ENCODE measurements around the gene FUNDC1.

Gene FUNDC1

DNA sequence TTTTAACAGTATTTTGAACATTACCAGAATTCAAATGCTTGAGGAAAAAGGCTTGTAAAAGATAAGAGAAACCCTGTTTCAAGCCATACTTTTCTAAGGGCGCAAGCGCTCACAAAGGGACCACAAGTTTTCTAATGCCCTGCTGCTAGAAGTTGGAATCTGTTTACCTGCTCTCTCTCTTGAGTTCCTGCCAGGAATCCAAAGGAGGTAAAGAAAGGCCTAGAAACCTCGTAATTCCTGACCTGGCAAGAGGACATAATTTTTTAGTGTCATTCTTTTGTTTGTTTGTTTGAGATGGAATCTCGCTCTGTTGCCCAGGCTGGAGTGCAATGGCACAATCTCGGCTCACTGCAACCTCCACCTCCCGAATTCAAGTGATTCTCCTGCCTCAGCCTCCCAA is 1.4 kb upstream of the FUNDC1 start:
- H3K27ac ChIP-seq (ENCODE audit: low read depth, low read length) = no peak overlapping the region
- H3K27me3 ChIP-seq (ENCODE audit: control insufficient read depth in 5 of 5, insufficient read depth in 4 of 5, low read length in 5 of 5) = no peaks in the 10 kb centered on the region
- H3K4me3 ChIP-seq (ENCODE audit: low read depth in 1 of 5, low read length in 5 of 5) = no peak overlapping the region
- H3K36me3 ChIP-seq (ENCODE audit: control insufficient read depth in 5 of 5, insufficient read depth in 5 of 5, low read length in 5 of 5) = no peaks in the 10 kb centered on the region
- no peak overlapping the region for H3K9ac ChIP-seq (ENCODE audit: low read length in 5 of 5)
- H3K4me1 ChIP-seq (ENCODE audit: control insufficient read depth in 5 of 5, insufficient read depth in 5 of 5, low read length in 5 of 5) = peaks cover 0 to 22% (median 10%) of the 10 kb centered on the region in 5 donors
- H3K9me3 ChIP-seq (ENCODE audit: control insufficient read depth in 5 of 5, low read length in 5 of 5) = no peaks in the 10 kb centered on the region

DNA sequence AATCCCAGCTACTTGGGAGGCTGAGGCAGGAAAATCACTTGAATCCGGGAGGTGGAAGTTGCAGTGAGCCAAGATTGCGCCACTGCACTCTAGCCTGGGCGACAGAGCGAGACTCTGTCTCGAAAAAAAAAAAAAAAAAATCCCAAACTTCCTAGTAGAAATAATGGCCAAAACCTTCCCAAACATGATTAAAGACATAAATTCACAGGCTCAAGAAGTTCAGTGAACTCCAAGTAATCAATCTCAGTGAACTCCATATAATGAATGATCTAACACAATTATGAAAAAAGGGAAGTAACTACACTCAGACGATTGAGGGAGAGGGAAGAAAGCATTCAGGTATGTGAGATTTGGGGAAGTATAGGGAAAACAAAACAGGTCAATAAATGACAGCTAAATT is 6.5 kb downstream of the FUNDC1 start:
- no peaks in the 10 kb centered on the region for H3K27me3 ChIP-seq (ENCODE audit: control insufficient read depth in 5 of 5, insufficient read depth in 4 of 5, low read length in 5 of 5)
- peaks cover 0 to 2% (median 0%) of the 10 kb centered on the region in 5 donors for H3K4me1 ChIP-seq (ENCODE audit: control insufficient read depth in 5 of 5, insufficient read depth in 5 of 5, low read length in 5 of 5)
- H3K27ac ChIP-seq (ENCODE audit: low read depth, low read length) = no peak overlapping the region
- H3K36me3 ChIP-seq (ENCODE audit: control insufficient read depth in 5 of 5, insufficient read depth in 5 of 5, low read length in 5 of 5) = peaks cover 0 to 12% (median 5%) of the 10 kb centered on the region in 5 donors
- no peak overlapping the region for H3K9ac ChIP-seq (ENCODE audit: low read length in 5 of 5)
- H3K4me3 ChIP-seq (ENCODE audit: low read depth in 1 of 5, low read length in 5 of 5) = no peak overlapping the region
- H3K9me3 ChIP-seq (ENCODE audit: control insufficient read depth in 5 of 5, low read length in 5 of 5) = no peaks in the 10 kb centered on the region

DNA sequence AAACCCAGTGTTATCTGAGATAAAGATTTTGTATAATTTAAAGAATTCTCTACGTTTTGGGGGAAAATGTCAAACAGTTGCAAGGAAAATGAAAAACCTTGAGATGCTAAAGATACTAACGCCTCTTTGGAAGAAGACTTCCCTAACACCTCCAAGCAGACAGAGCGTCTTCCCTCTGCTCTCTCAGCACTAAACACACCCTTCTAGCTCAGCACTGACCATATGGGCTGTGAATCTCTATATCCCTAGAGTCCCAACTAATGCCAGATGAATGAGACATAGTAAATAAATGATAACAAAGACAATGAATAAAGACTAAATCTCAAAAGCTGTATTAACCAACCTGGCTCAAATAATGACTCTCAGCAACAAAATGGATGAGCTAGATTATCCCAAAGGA is 13.3 kb downstream of the FUNDC1 start:
- Histone ChIP-seq H3K4me1 (ENCODE audit: control insufficient read depth in 5 of 5, insufficient read depth in 5 of 5, low read length in 5 of 5) (no peaks in the 10 kb centered on the region), H3K36me3 (ENCODE audit: control insufficient read depth in 5 of 5, insufficient read depth in 5 of 5, low read length in 5 of 5) (peaks cover 0 to 10% (median 5%) of the 10 kb centered on the region in 5 donors), H3K4me3 (ENCODE audit: low read depth in 1 of 5, low read length in 5 of 5) (no peak overlapping the region), H3K9ac (ENCODE audit: low read length in 5 of 5) (no peak overlapping the region), H3K27ac (ENCODE audit: low read depth, low read length) (no peak overlapping the region), H3K27me3 (ENCODE audit: control insufficient read depth in 5 of 5, insufficient read depth in 4 of 5, low read length in 5 of 5) (no peaks in the 10 kb centered on the region), H3K9me3 (ENCODE audit: control insufficient read depth in 5 of 5, low read length in 5 of 5) (no peaks in the 10 kb centered on the region)

DNA sequence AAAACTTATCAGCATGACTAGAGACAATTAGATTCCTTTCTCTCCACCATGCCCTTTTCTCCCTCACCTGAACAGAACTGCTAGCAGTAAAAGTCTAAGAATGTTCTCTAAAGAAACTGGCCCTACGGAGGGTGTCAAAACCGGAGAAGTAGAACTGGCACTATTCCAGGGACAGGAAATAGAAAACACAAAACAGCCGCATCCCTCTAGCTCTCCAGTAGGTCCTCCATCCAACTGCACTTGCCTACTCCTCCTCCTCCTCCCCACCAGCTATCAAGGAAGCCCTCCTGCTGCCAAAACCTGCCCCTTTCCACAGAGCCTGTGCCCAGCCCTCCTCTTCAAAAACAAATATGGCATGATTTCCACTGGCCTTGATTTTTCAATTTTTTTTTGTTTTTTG is 28.4 kb downstream of the FUNDC1 start:
- Histone ChIP-seq H3K36me3 (ENCODE audit: control insufficient read depth in 5 of 5, insufficient read depth in 5 of 5, low read length in 5 of 5) (no peaks in the 10 kb centered on the region), H3K9ac (ENCODE audit: low read length in 5 of 5) (no peak overlapping the region), H3K4me3 (ENCODE audit: low read depth in 1 of 5, low read length in 5 of 5) (no peak overlapping the region), H3K4me1 (ENCODE audit: control insufficient read depth in 5 of 5, insufficient read depth in 5 of 5, low read length in 5 of 5) (no peaks in the 10 kb centered on the region), H3K9me3 (ENCODE audit: control insufficient read depth in 5 of 5, low read length in 5 of 5) (no peaks in the 10 kb centered on the region), H3K27me3 (ENCODE audit: control insufficient read depth in 5 of 5, insufficient read depth in 4 of 5, low read length in 5 of 5) (peaks cover 0 to 3% (median 0%) of the 10 kb centered on the region in 5 donors), H3K27ac (ENCODE audit: low read depth, low read length) (no peak overlapping the region)

DNA sequence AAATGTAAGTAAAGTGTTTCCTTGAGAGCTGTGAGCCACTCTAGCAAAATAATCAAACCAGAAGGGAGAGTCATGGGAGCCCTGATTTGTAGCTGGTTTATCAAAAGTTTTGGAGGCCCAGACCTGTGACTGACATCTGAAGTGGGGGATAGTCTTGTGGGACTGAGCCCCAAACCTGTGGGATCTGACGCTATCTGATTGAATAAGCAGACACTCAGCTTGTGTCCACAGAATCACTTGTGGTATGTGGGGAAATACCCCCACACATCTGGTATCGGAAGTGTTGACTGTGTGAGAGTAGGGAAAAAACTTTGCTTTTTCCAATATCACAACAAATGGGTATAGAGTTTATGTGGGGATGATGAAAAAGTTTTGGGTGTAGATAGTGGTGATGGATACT is 35.4 kb downstream of the FUNDC1 start:
- Histone ChIP-seq H3K27ac (ENCODE audit: low read depth, low read length) (no peak overlapping the region), H3K9me3 (ENCODE audit: control insufficient read depth in 5 of 5, low read length in 5 of 5) (no peaks in the 10 kb centered on the region), H3K4me3 (ENCODE audit: low read depth in 1 of 5, low read length in 5 of 5) (no peak overlapping the region), H3K36me3 (ENCODE audit: control insufficient read depth in 5 of 5, insufficient read depth in 5 of 5, low read length in 5 of 5) (no peaks in the 10 kb centered on the region), H3K27me3 (ENCODE audit: control insufficient read depth in 5 of 5, insufficient read depth in 4 of 5, low read length in 5 of 5) (peaks cover 0 to 3% (median 0%) of the 10 kb centered on the region in 5 donors), H3K9ac (ENCODE audit: low read length in 5 of 5) (no peak overlapping the region), H3K4me1 (ENCODE audit: control insufficient read depth in 5 of 5, insufficient read depth in 5 of 5, low read length in 5 of 5) (no peaks in the 10 kb centered on the region)

DNA sequence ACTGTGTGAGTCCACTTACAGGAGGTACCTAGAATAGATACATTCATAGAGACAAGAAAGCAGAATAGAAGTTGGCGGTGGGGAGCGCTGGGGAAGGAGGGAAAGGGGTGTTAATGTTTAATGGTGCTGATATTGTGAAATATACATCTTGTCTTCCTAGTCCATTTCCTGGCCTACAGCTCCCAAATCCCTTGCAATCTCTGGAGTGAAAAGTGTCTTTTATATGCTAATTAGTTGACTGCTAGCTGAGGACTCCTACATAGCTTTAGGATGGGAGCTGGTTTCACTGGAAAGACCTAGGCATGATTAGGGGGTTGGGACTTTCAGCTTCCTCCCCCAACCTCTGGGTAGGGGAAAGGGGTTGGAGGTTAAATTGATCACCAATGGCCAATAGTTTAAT is 36.0 kb downstream of the FUNDC1 start:
- Histone ChIP-seq H3K27me3 (ENCODE audit: control insufficient read depth in 5 of 5, insufficient read depth in 4 of 5, low read length in 5 of 5) (peaks cover 0 to 3% (median 0%) of the 10 kb centered on the region in 5 donors), H3K9me3 (ENCODE audit: control insufficient read depth in 5 of 5, low read length in 5 of 5) (no peaks in the 10 kb centered on the region), H3K36me3 (ENCODE audit: control insufficient read depth in 5 of 5, insufficient read depth in 5 of 5, low read length in 5 of 5) (no peaks in the 10 kb centered on the region), H3K4me3 (ENCODE audit: low read depth in 1 of 5, low read length in 5 of 5) (no peak overlapping the region), H3K9ac (ENCODE audit: low read length in 5 of 5) (no peak overlapping the region), H3K4me1 (ENCODE audit: control insufficient read depth in 5 of 5, insufficient read depth in 5 of 5, low read length in 5 of 5) (no peaks in the 10 kb centered on the region), H3K27ac (ENCODE audit: low read depth, low read length) (no peak overlapping the region)

DNA sequence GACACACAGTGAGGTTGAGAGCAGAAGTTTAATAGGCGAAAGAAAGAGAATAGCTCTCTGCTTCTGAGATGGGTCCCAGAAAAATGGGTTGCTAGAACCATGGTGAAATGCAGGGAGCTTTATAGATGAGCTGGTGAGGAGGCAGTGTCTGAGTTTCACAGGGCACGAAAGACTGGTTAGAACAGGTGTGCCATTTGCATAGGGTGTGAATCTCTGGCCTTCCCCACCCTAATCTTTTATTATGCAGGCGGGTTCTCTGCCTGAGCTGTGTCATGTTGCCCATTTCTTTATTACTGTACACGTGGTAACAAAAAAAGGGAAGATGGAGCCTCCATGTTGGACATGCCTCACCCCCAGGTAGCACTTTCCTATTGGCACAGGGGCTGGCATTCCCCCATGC is 39.1 kb downstream of the FUNDC1 start:
- no peak overlapping the region for H3K4me3 ChIP-seq (ENCODE audit: low read depth in 1 of 5, low read length in 5 of 5)
- H3K4me1 ChIP-seq (ENCODE audit: control insufficient read depth in 5 of 5, insufficient read depth in 5 of 5, low read length in 5 of 5) = no peaks in the 10 kb centered on the region
- H3K27me3 ChIP-seq (ENCODE audit: control insufficient read depth in 5 of 5, insufficient read depth in 4 of 5, low read length in 5 of 5) = peaks cover 0 to 3% (median 0%) of the 10 kb centered on the region in 5 donors
- H3K9me3 ChIP-seq (ENCODE audit: control insufficient read depth in 5 of 5, low read length in 5 of 5) = no peaks in the 10 kb centered on the region
- H3K36me3 ChIP-seq (ENCODE audit: control insufficient read depth in 5 of 5, insufficient read depth in 5 of 5, low read length in 5 of 5) = no peaks in the 10 kb centered on the region
- no peak overlapping the region for H3K9ac ChIP-seq (ENCODE audit: low read length in 5 of 5)
- no peak overlapping the region for H3K27ac ChIP-seq (ENCODE audit: low read depth, low read length)

DNA sequence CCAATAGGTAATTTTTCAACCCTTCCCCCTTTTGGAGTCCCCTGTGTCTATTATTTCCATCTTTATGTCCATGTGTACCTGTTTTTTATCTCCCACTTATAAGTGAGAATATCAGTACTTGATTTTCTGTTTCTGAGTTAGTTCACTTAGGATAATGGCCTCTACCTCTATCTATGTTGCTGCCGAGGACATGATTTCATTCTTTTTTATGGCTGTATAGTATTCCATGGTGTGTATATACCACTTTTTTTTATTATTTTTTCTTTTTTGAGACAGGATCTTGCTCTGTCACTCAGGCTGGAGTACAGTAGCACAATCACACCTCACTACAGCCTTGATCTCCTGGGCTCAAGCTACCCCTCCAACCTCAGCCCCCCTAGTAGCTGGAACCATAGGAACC is 47.6 kb downstream of the FUNDC1 start:
- Histone ChIP-seq H3K9ac (ENCODE audit: low read length in 5 of 5) (no peak overlapping the region), H3K27me3 (ENCODE audit: control insufficient read depth in 5 of 5, insufficient read depth in 4 of 5, low read length in 5 of 5) (peaks cover 0 to 3% (median 0%) of the 10 kb centered on the region in 5 donors), H3K4me3 (ENCODE audit: low read depth in 1 of 5, low read length in 5 of 5) (no peak overlapping the region), H3K36me3 (ENCODE audit: control insufficient read depth in 5 of 5, insufficient read depth in 5 of 5, low read length in 5 of 5) (no peaks in the 10 kb centered on the region), H3K9me3 (ENCODE audit: control insufficient read depth in 5 of 5, low read length in 5 of 5) (peaks cover 0 to 4% (median 0%) of the 10 kb centered on the region in 5 donors), H3K27ac (ENCODE audit: low read depth, low read length) (no peak overlapping the region), H3K4me1 (ENCODE audit: control insufficient read depth in 5 of 5, insufficient read depth in 5 of 5, low read length in 5 of 5) (no peaks in the 10 kb centered on the region)

DNA sequence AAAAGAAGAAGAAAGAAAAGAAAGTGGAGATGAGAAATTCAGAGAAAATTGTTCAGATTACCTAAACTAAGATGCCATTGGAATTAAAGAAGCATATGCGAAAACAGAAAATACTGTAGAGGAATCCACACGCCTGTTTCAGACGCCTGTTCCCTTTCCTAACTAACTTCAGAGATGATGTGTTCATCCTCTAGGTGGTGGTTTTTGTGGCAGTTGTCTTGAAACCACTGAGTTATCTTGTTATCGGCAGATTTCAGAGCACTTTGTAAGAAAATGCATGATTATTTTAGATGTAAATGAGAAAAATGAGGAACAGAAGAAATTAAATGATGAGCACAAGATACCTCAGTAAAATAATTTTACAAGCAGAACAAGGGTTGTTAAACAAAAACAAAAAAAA is 48.3 kb downstream of the FUNDC1 start:
- H3K9me3 ChIP-seq (ENCODE audit: control insufficient read depth in 5 of 5, low read length in 5 of 5) = peaks cover 0 to 4% (median 0%) of the 10 kb centered on the region in 5 donors
- H3K9ac ChIP-seq (ENCODE audit: low read length in 5 of 5) = no peak overlapping the region
- no peaks in the 10 kb centered on the region for H3K36me3 ChIP-seq (ENCODE audit: control insufficient read depth in 5 of 5, insufficient read depth in 5 of 5, low read length in 5 of 5)
- no peaks in the 10 kb centered on the region for H3K4me1 ChIP-seq (ENCODE audit: control insufficient read depth in 5 of 5, insufficient read depth in 5 of 5, low read length in 5 of 5)
- peaks cover 0 to 3% (median 0%) of the 10 kb centered on the region in 5 donors for H3K27me3 ChIP-seq (ENCODE audit: control insufficient read depth in 5 of 5, insufficient read depth in 4 of 5, low read length in 5 of 5)
- no peak overlapping the region for H3K27ac ChIP-seq (ENCODE audit: low read depth, low read length)
- H3K4me3 ChIP-seq (ENCODE audit: low read depth in 1 of 5, low read length in 5 of 5) = no peak overlapping the region

DNA sequence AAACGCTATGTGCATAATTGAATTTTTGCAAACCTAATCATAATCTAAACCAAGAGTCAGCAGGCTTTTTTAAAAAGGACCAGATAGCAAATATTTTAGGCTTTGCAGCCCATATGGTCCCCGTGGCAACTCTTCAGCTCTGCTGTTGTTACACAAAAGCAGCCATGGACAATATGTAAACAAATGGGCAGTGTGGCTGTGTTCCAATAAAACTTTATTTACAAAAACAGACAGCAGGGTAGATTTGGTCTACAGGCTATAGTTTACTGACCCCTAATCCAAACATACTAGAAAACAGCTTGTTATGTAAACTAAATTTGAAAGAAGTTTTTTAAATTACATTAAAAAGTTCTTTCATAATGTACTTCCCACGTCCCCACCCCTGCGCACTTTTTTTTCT is 53.1 kb downstream of the FUNDC1 start:
- Histone ChIP-seq H3K27ac (ENCODE audit: low read depth, low read length) (no peak overlapping the region), H3K4me3 (ENCODE audit: low read depth in 1 of 5, low read length in 5 of 5) (no peak overlapping the region), H3K36me3 (ENCODE audit: control insufficient read depth in 5 of 5, insufficient read depth in 5 of 5, low read length in 5 of 5) (no peaks in the 10 kb centered on the region), H3K9ac (ENCODE audit: low read length in 5 of 5) (no peak overlapping the region), H3K27me3 (ENCODE audit: control insufficient read depth in 5 of 5, insufficient read depth in 4 of 5, low read length in 5 of 5) (peaks cover 0 to 7% (median 3%) of the 10 kb centered on the region in 5 donors), H3K4me1 (ENCODE audit: control insufficient read depth in 5 of 5, insufficient read depth in 5 of 5, low read length in 5 of 5) (no peaks in the 10 kb centered on the region), H3K9me3 (ENCODE audit: control insufficient read depth in 5 of 5, low read length in 5 of 5) (no peaks in the 10 kb centered on the region)
